WTC11 (cell line): ENCODE results near the gene PANK3. TPM values are rescaled to one million over a fixed set of nuclear protein-coding genes. Genes with fewer than 3 reads are reported as not detected.

Experiments used
- ARID4B ChIP-seq: sonication (generic); formaldehyde crosslinking; IDR thresholded peaks from 2 replicates; pipeline ENCODE4 v1.8.0; 2023; ENCODE audit warnings: missing genetic modification reagents, mild to moderate bottlenecking, borderline replicate concordance
- CREB1 ChIP-seq: sonication (generic); formaldehyde crosslinking; IDR thresholded peaks from 2 replicates; pipeline ENCODE4 v1.8.0; 2023; ENCODE audit warnings: mild to moderate bottlenecking, missing genetic modification reagents
- PRDM15 ChIP-seq: sonication (generic); formaldehyde crosslinking; IDR thresholded peaks from 2 replicates; pipeline ENCODE4 v1.8.0; 2022; ENCODE audit warnings: missing genetic modification reagents
- microRNA-seq: library from miRNA; unstranded; fragments of <30 nt; microRNA quantifications from one replicate; pipeline ENCODE4 v1.2.0, GENCODE V29; 2022; ENCODE audit warnings: borderline number of aligned reads
- total RNA-seq: library from RNA; stranded (reverse); gene quantifications from 3 replicates; pipeline ENCODE4 v1.2.3, GENCODE V29; 2021

PANK3 gene
- total RNA-seq, 1 experiment from 2014 or later: 90.2 TPM

- TF ChIP-seq ARID4B (CRISPR knock-in tag): no peak
- TF ChIP-seq PRDM15: no peak
- TF ChIP-seq CREB1: no peak
Measured at GRCh38 chr5:168502563-168503237, 76.5 kb downstream of the PANK3 start (continued).

Small RNA genes lying within 50 kb of the gene (microRNA-seq; reads per million reads assigned to microRNA genes)
- gene MIR103A1: not detected
- not detected for gene MIR103B1

Other genes starting within 250 kb of the PANK3 start
- gene RARS1, start 92.9 kb downstream of the PANK3 start, total RNA-seq: 89.9 to 98.8 TPM (median 95.1 TPM) in 3 replicates
- 4.8 to 7.0 TPM (median 5.3 TPM) in 3 replicates for gene FBLL1, start 50.1 kb downstream of the PANK3 start, total RNA-seq